Stimulated activated CD8-positive, alpha-beta memory T cell treated with anti-CD3 and anti-CD28 coated beads, Interleukin-15, amount 100 ng/mL, for 4 hours (primary cell): Measurements from ENCODE around the gene HIBCH.
"Not testable (repeated sequence)": the region's sequence is repeated elsewhere in the genome, so short reads cannot be mapped to it uniquely, and the experiment has no call there.

ENCODE experiments used
- DNase-seq, 2 donors: peaks; one replicate each; pipeline ENCODE4 v3.0.0-alpha.2; 2020; ENCODE audit warnings: low read depth in 2 of 2

Gene HIBCH

DNA sequence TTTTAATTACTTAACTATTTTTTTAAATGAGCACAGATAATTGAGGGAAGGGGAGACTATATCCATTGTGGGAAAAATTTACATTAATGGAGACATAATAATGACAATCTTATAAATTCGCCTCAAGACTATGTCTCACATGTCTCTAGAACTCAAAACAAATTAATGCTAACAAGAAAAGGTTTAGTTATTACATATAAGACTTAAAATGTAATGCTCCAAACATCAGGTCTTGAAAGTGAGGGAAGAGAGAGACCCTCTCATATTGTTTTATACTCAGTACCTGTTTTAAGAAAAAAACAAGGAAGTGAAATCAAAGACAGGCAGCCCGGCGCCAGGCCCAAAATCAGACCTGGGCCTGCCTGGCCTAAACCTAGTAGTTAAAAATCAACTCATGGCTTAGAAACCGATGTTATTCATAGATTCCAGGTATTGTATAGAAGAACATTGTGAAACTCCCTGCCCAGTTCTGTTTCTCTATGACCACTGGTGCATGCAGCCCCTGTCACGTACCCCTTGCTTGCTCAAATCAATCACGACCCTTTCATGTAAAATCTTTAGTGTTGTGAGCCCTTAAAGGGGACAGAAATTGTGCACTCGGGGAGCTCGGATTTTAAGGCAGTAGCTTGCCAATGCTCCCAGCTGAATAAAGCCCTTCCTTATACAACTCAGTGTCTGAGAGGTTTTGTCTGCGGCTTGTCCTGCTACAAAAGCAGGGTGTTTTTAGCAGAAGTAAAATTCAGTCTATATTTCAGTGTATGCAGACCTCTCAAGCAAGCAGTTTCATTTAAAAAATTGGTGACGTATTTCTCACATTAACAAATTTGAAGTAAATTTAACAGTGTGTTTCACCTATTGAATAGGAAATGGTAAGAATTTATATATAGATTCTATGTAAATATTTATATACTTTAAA, 161.8 kb downstream of the HIBCH start:
- not testable (repeated sequence) for DNase-seq

DNA sequence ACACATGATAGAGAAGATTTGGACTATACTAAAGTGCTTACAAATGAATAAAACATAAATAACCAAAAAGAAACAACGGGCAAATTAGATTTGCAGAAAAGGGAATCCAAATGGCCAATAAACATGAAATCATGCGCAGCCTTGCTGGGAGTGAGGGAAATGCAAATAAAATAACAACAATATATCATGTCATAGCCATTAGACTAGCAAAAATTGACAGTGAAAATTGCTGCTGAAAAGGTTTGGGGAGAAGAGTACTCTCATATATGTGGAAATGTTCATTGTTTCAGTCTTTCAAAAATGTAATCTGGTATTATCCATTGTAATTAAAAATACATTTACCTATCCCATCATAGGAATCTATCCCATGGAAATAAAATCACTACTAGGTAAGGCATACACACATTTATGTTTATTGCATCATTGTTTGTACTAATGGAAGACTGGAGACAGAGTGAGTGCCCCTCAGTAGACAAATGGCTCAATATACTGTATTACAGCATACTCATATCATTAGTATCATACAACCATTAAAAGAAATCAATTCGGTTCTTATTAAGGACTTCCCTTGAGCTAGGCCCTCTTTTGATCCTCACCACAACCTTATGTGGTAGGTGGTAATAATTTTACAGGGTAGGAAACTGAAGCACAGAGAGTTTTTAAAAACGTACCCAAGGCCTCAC, 163.0 kb downstream of the HIBCH start:
- DNase-seq: no peak
